HepG2 (cell line): ENCODE results near the gene HIC1. TPM values are rescaled to one million over a fixed set of nuclear protein-coding genes. Genes with fewer than 3 reads are reported as not detected.

Experiments used
- AFF4 ChIP-seq: sonication (generic); formaldehyde crosslinking; IDR thresholded peaks from 2 replicates; pipeline ENCODE4 v1.4.0; 2020; ENCODE audit warnings: missing genetic modification reagents
- BCL3 ChIP-seq: sonication (generic); formaldehyde crosslinking; IDR thresholded peaks from 2 replicates; pipeline ENCODE4 v1.5.1; 2020; ENCODE audit warnings: mild to moderate bottlenecking, missing genetic modification reagents, moderate library complexity
- DNMT3B ChIP-seq: conservative IDR thresholded peaks from 2 replicates; pipeline ENCODE4 v1.6.1; 2016; ENCODE audit warnings: missing biosample characterization, control low read depth
- ELF3 ChIP-seq: IDR thresholded peaks from 2 replicates; pipeline ENCODE4 v1.6.1; 2016; ENCODE audit warnings: missing genetic modification reagents, missing compliant biosample characterization
- FOXA3 ChIP-seq: IDR thresholded peaks from 2 replicates; pipeline ENCODE4 v1.6.1; 2016; ENCODE audit warnings: missing genetic modification reagents, missing compliant biosample characterization
- GABPB1 ChIP-seq: IDR thresholded peaks from 2 replicates; pipeline ENCODE4 v1.6.1; 2016; ENCODE audit warnings: mild to moderate bottlenecking, missing genetic modification reagents, moderate library complexity, missing compliant biosample characterization
- HMGXB4 ChIP-seq, 2 experiments: sonication (generic) in 1 of 2; formaldehyde crosslinking in 1 of 2; IDR thresholded peaks; 2 replicates each; pipeline versions ENCODE4 v1.4.0 to v1.6.1; 2018 to 2020; ENCODE audit warnings: missing genetic modification reagents in 2 of 2, borderline replicate concordance in 1 of 2, low read depth in 1 of 2, mild to moderate bottlenecking in 1 of 2, missing biosample characterization in 1 of 2
- KDM2A ChIP-seq: sonication (generic); formaldehyde crosslinking; IDR thresholded peaks from 2 replicates; pipeline ENCODE4 v1.4.0; 2020; ENCODE audit warnings: low read depth, missing genetic modification reagents, borderline replicate concordance
- PAXIP1 ChIP-seq: sonication (generic); formaldehyde crosslinking; conservative IDR thresholded peaks from 2 replicates; pipeline ENCODE4 v1.4.0; 2020; ENCODE audit warnings: mild to moderate bottlenecking, missing genetic modification reagents, moderate library complexity
- PCBP1 ChIP-seq: fragments of 200-400 bp; formaldehyde crosslinking; IDR thresholded peaks from 2 replicates; pipeline ENCODE4 v1.6.1; 2017; ENCODE audit warnings: mild to moderate bottlenecking, low read depth, low read length, borderline replicate concordance
- PCBP2 ChIP-seq: fragments of 200-400 bp; formaldehyde crosslinking; optimal IDR thresholded peaks from 2 replicates; pipeline ENCODE3; 2018; ENCODE audit warnings: low read length, low read depth; ENCODE audit not compliant: poor library complexity, severe bottlenecking
- RXRA ChIP-seq: sonication (generic); formaldehyde crosslinking; IDR thresholded peaks from 2 replicates; pipeline ENCODE4 v1.5.1; 2020; ENCODE audit warnings: missing genetic modification reagents
- UBTF ChIP-seq: sonication (generic); formaldehyde crosslinking; IDR thresholded peaks from 2 replicates; pipeline ENCODE4 v1.4.0; 2020; ENCODE audit warnings: mild to moderate bottlenecking, missing genetic modification reagents
- ZNF839 ChIP-seq: sonication (generic); formaldehyde crosslinking; IDR thresholded peaks from 2 replicates; pipeline ENCODE4 v1.4.0; 2020; ENCODE audit warnings: missing genetic modification reagents, mild to moderate bottlenecking, borderline replicate concordance
- polyA plus RNA-seq, 8 experiments: library from polyadenylated mRNA; depleted of rRNA in 3 of 8; stranded (reverse) in 7 of 8; unstranded in 1 of 8; fragments of >200 nt; fragmentation: Illumina TruSeq in 4 of 8; extraction: Trizol in 4 of 8; gene quantifications; 2 replicates each; pipeline versions ENCODE4 v1.2.1 to v1.2.3, GENCODE V29; 2011 to 2016; ENCODE audit warnings: low read depth in 4 of 8, missing spikeins in 1 of 8, mixed read lengths in 1 of 8; ENCODE audit not compliant: insufficient read depth in 1 of 8
- total RNA-seq, 5 experiments: library from RNA; depleted of rRNA; stranded (reverse); fragments of >200 nt; fragmentation: Illumina TruSeq; extraction: Trizol; gene quantifications; 2 replicates each; pipeline ENCODE4 v1.2.3, GENCODE V29; 2016; ENCODE audit warnings: low read depth in 1 of 5

The HIC1 gene
- total and polyA plus RNA-seq, 2 of the 13 experiments (the other 11 are each of a cell fraction or from before 2014, with no cell fraction given) = 0.04 to 0.31 TPM

GRCh38 chr17:2094891-2095535 is 40.1 kb downstream of the HIC1 start (continued):
- TF ChIP-seq UBTF (CRISPR knock-in tag) = peak; percentile 78
- no peak for TF ChIP-seq AFF4 (CRISPR knock-in tag)
- TF ChIP-seq ZNF839 = no peak
- TF ChIP-seq PCBP2 = no peak
- no peak; the same call in 1 of the 2 replicates for TF ChIP-seq DNMT3B (CRISPR knock-in tag)
- TF ChIP-seq HMGXB4 (CRISPR knock-in tag; IDR thresholded peaks at IDR 0.05; ENCODE audit: borderline replicate concordance in 1 of 2, low read depth in 1 of 2) = peak; percentile 68 to 80; a peak in 3 of 4 replicates
- no peak for TF ChIP-seq PCBP1
- TF ChIP-seq PAXIP1 (CRISPR knock-in tag) = peak; percentile 80
- TF ChIP-seq FOXA3 (CRISPR knock-in tag) = peak; percentile 60
- TF ChIP-seq GABPB1 = no peak
- peak; percentile 53; the same call in 1 of the 2 replicates for TF ChIP-seq ELF3 (CRISPR knock-in tag)
- TF ChIP-seq KDM2A (CRISPR knock-in tag) = peak; percentile 59; the same call in 1 of the 2 replicates
- TF ChIP-seq BCL3 (CRISPR knock-in tag) = no peak
- TF ChIP-seq RXRA = peak; percentile 61
